ENCODE data around the gene TBC1D22A.

The TBC1D22A gene

DNA sequence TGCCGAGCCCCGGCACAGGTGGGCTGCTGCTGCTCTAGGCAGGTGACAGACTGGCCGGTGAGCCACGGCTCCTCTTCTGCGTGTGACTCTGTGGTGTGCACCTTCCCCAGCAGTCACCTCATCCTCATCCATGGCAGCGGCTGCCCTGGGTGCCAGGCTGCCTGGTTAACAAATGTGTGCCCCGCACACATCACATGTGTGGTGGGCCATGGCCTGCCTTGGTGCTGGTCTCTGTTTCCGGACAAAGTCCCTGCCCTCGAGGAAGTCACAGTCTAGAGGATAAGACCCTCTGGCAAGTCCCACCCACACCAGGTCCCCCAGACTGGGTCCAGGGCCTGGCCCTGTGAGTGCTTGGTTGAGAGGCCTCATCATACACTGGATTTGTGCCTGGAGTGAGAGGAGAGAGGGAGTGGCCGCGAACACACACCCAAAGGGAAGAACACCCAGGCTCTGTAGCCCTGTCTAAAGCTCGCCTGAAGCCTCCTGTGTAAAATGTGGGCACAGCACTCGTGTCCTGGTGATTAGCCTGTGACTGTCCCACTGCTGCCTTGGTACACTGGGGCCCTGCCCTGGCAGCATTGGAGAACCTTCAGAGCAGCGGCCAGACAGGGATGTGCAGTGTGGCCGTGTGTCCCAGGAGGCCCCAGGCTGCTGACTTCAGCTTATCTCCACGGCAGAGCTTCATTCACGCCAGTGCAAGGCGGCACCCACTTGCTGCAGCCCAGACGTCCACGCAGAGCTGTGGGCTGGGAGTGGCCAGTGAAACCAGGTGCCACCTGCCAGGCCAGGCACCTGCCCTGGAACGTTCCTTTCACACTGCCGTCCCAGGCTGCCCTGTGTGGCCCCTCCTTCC lies 269.9 kb downstream of the TBC1D22A start:
- Histone ChIP-seq H3K9me3 (ENCODE audit: control insufficient read depth, insufficient read depth, low read length) (no peaks in the 10 kb centered on the region), H3K36me3 (ENCODE audit: insufficient read depth, low read length) (no peaks in the 10 kb centered on the region), H3K9ac (ENCODE audit: low read depth, low read length) (no peak overlapping the region), H3K4me1 (ENCODE audit: insufficient read depth, low read length) (peaks cover 15% of the 10 kb centered on the region)

DNA sequence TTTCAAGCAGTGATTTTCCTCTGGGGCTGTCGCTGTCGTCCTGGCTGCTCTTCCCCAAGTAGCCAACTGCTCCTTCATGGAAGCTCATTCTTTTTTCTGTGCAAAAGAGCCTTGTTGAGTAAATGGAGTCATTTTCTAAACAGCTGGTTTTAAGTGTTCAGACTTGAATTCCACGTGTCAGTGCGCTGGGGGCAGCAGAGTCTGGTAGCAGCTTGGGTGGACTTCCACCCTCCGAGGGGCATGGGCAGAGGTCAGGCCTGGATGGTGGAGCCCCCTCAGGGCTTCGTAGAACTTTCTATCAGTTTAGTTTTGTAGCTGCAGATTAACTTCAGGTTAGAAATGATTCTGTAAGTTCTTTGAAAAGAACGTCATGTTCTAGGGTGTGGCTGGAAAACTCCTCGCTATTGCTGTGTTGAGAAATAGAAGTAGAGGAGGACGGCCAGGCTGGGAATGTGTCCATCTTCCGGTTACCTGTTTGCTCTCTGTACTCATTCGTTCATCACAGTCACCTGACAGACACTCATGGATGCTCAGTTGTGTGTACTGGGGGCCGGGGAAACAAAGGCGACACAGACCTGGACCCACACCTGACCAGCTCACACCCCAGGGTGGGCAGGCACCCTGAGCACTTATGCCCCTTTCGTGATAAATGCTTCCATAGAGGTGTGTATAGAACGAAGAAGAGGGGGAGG lies 270.7 kb downstream of the TBC1D22A start:
- Histone ChIP-seq H3K9ac (ENCODE audit: low read depth, low read length) (no peak overlapping the region), H3K4me1 (ENCODE audit: insufficient read depth, low read length) (peaks cover 7% of the 10 kb centered on the region; the same call in 1 of the 2 replicates), H3K9me3 (ENCODE audit: control insufficient read depth, insufficient read depth, low read length) (no peaks in the 10 kb centered on the region), H3K36me3 (ENCODE audit: insufficient read depth, low read length) (no peaks in the 10 kb centered on the region)

GRCh38 chr22:47033648-47034000 lies 271.2 kb downstream of the TBC1D22A start:
- Histone ChIP-seq H3K9me3 (ENCODE audit: control insufficient read depth, insufficient read depth, low read length) (no peaks in the 10 kb centered on the region), H3K36me3 (ENCODE audit: insufficient read depth, low read length) (no peaks in the 10 kb centered on the region), H3K4me1 (ENCODE audit: insufficient read depth, low read length) (peaks cover 2% of the 10 kb centered on the region; the same call in 1 of the 2 replicates), H3K9ac (ENCODE audit: low read depth, low read length) (no peak overlapping the region)

DNA sequence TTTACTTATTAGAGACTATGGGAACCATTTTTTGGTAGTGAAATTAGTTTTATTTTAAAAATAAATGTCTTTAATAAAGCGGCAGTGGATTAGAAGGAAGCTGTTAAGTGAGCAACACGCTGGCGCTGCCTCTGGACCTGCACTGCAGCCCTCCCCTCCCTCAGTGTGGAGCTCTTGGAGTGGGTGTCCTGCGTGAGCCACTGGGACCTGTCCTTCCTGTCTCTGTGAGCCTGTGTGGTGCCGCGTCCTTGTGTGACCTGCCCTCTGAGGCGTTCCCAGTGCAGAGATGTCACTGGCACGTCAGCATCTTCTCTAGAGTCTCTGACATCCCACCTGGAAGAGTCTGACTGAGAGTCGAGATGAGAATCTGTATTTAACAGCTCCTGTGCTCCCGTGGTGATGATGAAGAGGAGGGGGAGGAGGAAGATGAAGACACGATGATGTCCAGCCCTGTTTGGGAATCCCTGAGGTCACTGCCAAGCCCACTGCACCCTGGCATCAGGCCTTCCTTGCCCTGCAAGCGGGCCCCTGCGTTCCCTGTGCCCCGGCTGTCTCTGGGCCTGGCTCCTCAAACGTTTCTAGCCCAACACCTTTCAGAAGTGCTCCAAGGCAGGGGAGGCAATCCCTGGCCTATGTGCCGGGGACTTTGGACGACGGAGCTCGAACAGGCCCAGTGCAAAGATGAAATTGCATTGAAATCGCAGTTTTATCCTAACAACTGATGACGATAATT lies 271.8 kb downstream of the TBC1D22A start:
- H3K9ac ChIP-seq (ENCODE audit: low read depth, low read length): no peak overlapping the region

DNA sequence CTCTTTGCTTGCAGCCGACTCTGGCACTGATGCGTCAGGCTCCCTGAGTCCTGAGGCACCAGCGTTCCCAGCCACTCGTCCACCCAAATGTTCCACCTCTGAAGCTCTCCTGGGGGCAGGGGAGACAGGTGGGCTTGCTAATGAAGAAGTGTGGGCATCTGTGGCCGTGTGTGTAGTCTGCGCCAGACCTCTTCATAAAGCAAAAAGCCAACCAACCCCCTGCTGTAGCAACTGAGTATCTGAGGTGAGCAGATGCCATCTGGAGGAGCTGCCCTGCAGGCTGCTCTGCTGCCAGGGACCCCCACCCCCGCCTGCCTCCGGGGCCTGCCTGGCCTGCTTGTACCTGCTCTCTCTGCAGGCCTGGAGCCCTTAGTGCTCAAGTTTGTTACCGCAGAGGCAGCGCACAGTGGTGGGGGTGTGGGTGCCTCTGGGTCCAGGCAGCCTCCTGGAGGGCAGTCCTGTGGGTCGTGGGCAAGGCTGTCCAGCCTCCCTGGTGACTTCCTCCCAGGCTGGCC lies 272.5 kb downstream of the TBC1D22A start:
- Histone ChIP-seq H3K9ac (ENCODE audit: low read depth, low read length) (no peak overlapping the region), H3K4me1 (ENCODE audit: insufficient read depth, low read length) (no peaks in the 10 kb centered on the region), H3K9me3 (ENCODE audit: control insufficient read depth, insufficient read depth, low read length) (no peaks in the 10 kb centered on the region), H3K36me3 (ENCODE audit: insufficient read depth, low read length) (no peaks in the 10 kb centered on the region)

More for the DNA sequence above, 271.8 kb downstream of the TBC1D22A start:
- no peaks in the 10 kb centered on the region for H3K36me3 ChIP-seq (ENCODE audit: insufficient read depth, low read length)
- H3K4me1 ChIP-seq (ENCODE audit: insufficient read depth, low read length): no peaks in the 10 kb centered on the region; the same call in 1 of the 2 replicates
- H3K9me3 ChIP-seq (ENCODE audit: control insufficient read depth, insufficient read depth, low read length): no peaks in the 10 kb centered on the region

- Histone ChIP-seq H3K9ac (ENCODE audit: low read depth, low read length) (no peak overlapping the region), H3K4me1 (ENCODE audit: insufficient read depth, low read length) (no peaks in the 10 kb centered on the region), H3K9me3 (ENCODE audit: control insufficient read depth, insufficient read depth, low read length) (no peaks in the 10 kb centered on the region), H3K36me3 (ENCODE audit: insufficient read depth, low read length) (no peaks in the 10 kb centered on the region)
These were observed 273.0 kb downstream of the TBC1D22A start for GRCh38 chr22:47035425-47035881.

- Histone ChIP-seq H3K9me3 (ENCODE audit: control insufficient read depth, insufficient read depth, low read length) (no peaks in the 10 kb centered on the region), H3K4me1 (ENCODE audit: insufficient read depth, low read length) (no peaks in the 10 kb centered on the region), H3K36me3 (ENCODE audit: insufficient read depth, low read length) (no peaks in the 10 kb centered on the region), H3K9ac (ENCODE audit: low read depth, low read length) (no peak overlapping the region)
These were observed 273.9 kb downstream of the TBC1D22A start for GRCh38 chr22:47036352-47036751.

DNA sequence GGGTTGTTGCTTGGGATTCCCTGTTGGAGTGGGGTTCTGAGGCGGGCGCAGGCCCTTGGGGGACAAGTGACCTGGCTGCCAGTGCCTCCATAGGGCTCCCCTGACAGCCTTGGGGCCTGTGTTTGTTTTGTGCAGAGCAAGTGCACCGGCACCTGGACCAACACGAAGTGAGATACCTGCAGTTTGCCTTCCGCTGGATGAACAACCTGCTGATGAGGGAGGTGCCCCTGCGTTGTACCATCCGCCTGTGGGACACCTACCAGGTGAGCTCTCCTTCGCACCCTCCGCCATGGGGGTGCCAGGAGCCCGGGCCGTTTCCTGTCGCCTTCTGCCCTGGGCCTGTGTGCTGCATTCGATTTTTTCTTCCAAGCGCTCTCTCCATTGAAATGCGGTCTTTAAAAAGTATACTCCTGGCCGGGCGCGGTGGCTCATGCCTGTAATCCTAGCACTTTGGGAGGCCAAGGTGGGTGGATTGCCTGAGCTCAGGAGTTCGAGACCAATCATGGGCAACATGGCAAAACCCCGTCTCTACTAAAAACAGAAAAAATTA lies 274.6 kb downstream of the TBC1D22A start:
- Histone ChIP-seq H3K4me1 (ENCODE audit: insufficient read depth, low read length) (no peaks in the 10 kb centered on the region), H3K36me3 (ENCODE audit: insufficient read depth, low read length) (no peaks in the 10 kb centered on the region), H3K9me3 (ENCODE audit: control insufficient read depth, insufficient read depth, low read length) (no peaks in the 10 kb centered on the region), H3K9ac (ENCODE audit: low read depth, low read length) (no peak overlapping the region)

- no peaks in the 10 kb centered on the region for H3K36me3 ChIP-seq (ENCODE audit: insufficient read depth, low read length)
- no peaks in the 10 kb centered on the region for H3K4me1 ChIP-seq (ENCODE audit: insufficient read depth, low read length)
- H3K9me3 ChIP-seq (ENCODE audit: control insufficient read depth, insufficient read depth, low read length): no peaks in the 10 kb centered on the region
- H3K9ac ChIP-seq (ENCODE audit: low read depth, low read length): no peak overlapping the region
These were observed 275.9 kb downstream of the TBC1D22A start for GRCh38 chr22:47038206-47038835.

- Histone ChIP-seq H3K36me3 (ENCODE audit: insufficient read depth, low read length) (no peaks in the 10 kb centered on the region), H3K4me1 (ENCODE audit: insufficient read depth, low read length) (no peaks in the 10 kb centered on the region), H3K9me3 (ENCODE audit: control insufficient read depth, insufficient read depth, low read length) (no peaks in the 10 kb centered on the region), H3K9ac (ENCODE audit: low read depth, low read length) (no peak overlapping the region)
These were observed 276.9 kb downstream of the TBC1D22A start for GRCh38 chr22:47039356-47039755.

DNA sequence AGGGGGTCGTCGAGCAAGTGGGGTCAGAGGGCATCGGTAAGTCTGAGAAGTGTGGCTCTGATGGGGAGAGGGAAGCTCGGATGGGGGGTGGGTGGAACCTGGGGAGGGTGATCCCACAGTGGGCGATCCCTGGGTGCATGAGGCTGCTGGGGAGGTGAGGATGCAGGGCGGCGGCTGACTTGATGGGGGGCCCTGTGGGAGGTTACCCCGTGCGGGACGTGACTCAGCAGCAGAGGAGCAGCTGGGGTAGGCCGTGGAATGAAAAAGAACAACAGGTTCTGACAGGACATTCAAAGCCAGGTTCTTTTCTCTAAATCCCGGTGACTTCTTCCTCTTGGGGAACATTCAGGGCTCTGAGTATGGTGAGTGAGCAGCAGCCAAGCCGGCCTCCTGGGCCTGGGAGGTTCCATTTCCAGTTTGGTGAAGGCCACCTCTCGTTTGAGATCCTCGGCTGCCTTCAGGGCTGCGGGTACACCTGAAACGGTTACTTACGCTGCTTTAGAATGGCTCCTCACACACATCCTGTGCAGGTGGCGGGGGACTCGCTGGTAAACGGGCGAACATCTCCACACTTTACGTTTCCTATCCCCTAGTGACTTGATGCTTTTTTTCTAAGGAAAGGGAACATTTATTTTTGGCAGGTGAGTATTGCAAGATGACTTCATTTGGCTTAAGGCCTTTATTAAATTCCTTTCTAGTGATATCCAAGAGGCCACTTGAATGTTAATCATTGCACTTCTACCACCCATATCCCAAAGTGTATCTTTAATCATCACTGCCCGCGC lies 278.2 kb downstream of the TBC1D22A start:
- Histone ChIP-seq H3K4me1 (ENCODE audit: insufficient read depth, low read length) (no peaks in the 10 kb centered on the region), H3K9ac (ENCODE audit: low read depth, low read length) (no peak overlapping the region), H3K9me3 (ENCODE audit: control insufficient read depth, insufficient read depth, low read length) (no peaks in the 10 kb centered on the region), H3K36me3 (ENCODE audit: insufficient read depth, low read length) (no peaks in the 10 kb centered on the region)

DNA sequence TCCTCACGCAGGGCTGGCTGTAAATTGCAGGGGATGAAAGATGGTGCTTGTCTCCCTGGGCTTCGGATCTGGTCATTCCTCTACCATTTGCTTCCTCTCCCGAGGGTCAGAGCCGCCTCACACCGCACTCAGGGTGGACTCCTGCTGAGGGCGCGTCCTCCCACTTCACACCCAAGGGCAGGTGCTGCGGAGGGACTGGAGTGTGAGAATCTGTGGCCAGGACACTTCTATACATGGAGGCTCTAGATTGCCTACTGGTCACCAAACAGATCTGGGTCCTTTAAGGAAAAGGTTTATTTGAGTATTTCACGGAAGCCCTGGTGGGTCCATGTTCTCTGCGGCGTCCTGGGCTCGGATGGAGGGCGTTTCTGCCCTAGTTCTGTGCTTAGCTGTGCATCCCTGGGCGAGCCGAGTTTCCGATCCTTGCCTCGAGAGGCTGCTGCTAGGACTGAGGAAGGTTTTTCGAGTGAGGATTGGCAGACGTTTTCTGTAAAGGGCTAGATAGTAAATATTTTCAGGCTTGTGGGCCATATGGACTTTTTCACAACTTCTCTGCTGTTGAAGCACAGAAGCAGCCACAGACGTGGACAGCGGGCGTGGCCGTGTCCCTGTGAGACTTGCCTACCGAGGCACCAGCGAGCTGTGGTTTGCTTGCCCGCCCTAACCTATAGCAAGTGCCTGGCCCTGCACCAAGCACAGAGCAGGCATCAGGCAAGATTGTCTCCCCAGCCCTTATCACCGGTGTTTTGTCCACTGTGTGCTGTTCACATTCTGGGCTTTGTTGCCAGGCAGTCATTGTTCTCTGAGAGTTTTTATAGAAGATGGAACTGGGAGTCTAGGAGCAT lies 279.0 kb downstream of the TBC1D22A start:
- Histone ChIP-seq H3K4me1 (ENCODE audit: insufficient read depth, low read length) (no peaks in the 10 kb centered on the region), H3K9me3 (ENCODE audit: control insufficient read depth, insufficient read depth, low read length) (no peaks in the 10 kb centered on the region), H3K36me3 (ENCODE audit: insufficient read depth, low read length) (no peaks in the 10 kb centered on the region), H3K9ac (ENCODE audit: low read depth, low read length) (no peak overlapping the region)

Data from ES-I3 (cell line).